HCT116 (cell line): ENCODE data around the gene GPR151. TPM values are rescaled to one million over a fixed set of nuclear protein-coding genes. Genes with fewer than 3 reads are reported as not detected.

ENCODE experiments used
- ATAC-seq: fragments of 200-7000 bp; cut with Tn5 transposase; 2 replicates; pipeline ENCODE4 v1.9.1; 2020; ENCODE audit warnings: mild to moderate bottlenecking, moderate library complexity
- BruUV-seq: library from RNA; stranded (reverse); fragments of 400-500 nt; replicated peaks from 2 replicates; lab custom pipeline; 2021; lab: Mats Ljungman, UMichigan
- CTCF ChIA-PET: fragments of 300-600 bp; sonication (Branson Sonifier 250); formaldehyde crosslinking; loops from one replicate; lab custom pipeline; 2021; ENCODE audit warnings: antibody characterized with exemption; lab: Charles Lee
- POLR2A ChIA-PET: fragments of 300-600, 350-600 bp; sonication (Branson Sonifier 250); formaldehyde crosslinking; loops from one replicate; lab custom pipeline; 2021; ENCODE audit warnings: antibody characterized with exemption; lab: Charles Lee
- RAD21 ChIA-PET, 2 experiments: fragments of 300-600 bp; sonication (Branson Sonifier 250); formaldehyde crosslinking; loops; one replicate each; lab custom pipeline; 2023; ENCODE audit warnings: low total read pairs in 2 of 2; ENCODE audit not compliant: uncharacterized antibody in 2 of 2, unreplicated experiment in 2 of 2, low non-redundant PET in 1 of 2; lab: Charles Lee
- DNase-seq: peaks from one replicate; pipeline ENCODE4 v3.0.0-alpha.2; 2010; ENCODE audit warnings: low read depth, low spot score
- H2AFZ ChIP-seq: fragments of 200-600 bp; shearing (Covaris generic), sonication (generic); 2 replicates; pipeline ENCODE4 v1.6.1; 2017; ENCODE audit warnings: low read depth, mixed run types, mixed read lengths, antibody characterized with exemption, low read length; ENCODE audit not compliant: poor library complexity, severe bottlenecking
- H3K27ac ChIP-seq: 2 replicates; pipeline ENCODE4 v1.5.1; 2012; ENCODE audit warnings: low read depth, low read length
- H3K27me3 ChIP-seq: fragments of 200-600 bp; sonication (generic); 2 replicates; pipeline ENCODE4 v1.6.1; 2016; ENCODE audit warnings: mixed run types, low read length, mixed read lengths; ENCODE audit not compliant: insufficient read depth
- H3K36me3 ChIP-seq, 2 experiments: fragments of 200-500 bp in 1 of 2; fragments of 200-600 bp in 1 of 2; sonication (Bioruptor generic) in 1 of 2; sonication (generic) in 1 of 2; 2 replicates each; pipeline versions ENCODE4 v1.5.1 to v1.6.1; 2014 to 2016; ENCODE audit warnings: low read length in 2 of 2, inconsistent platforms in 1 of 2, mixed read lengths in 1 of 2, mixed run types in 1 of 2; ENCODE audit not compliant: insufficient read depth in 2 of 2, control insufficient read depth in 1 of 2
- H3K4me1 ChIP-seq, 2 experiments: fragments of 200-600 bp in 1 of 2; sonication (generic) in 1 of 2; 2 replicates each; pipeline versions ENCODE4 v1.5.1 to v1.6.1; 2012 to 2017; ENCODE audit warnings: low read length in 2 of 2, inconsistent platforms in 1 of 2, mild to moderate bottlenecking in 1 of 2, mixed read lengths in 1 of 2, mixed run types in 1 of 2, moderate library complexity in 1 of 2; ENCODE audit not compliant: insufficient read depth in 2 of 2, control insufficient read depth in 1 of 2
- H3K4me2 ChIP-seq: fragments of 200-600 bp; sonication (generic); 2 replicates; pipeline ENCODE4 v1.6.1; 2017; ENCODE audit warnings: mixed run types, low read length, mixed read lengths
- H3K4me3 ChIP-seq, 2 experiments: fragments of 200-600 bp in 1 of 2; sonication (generic) in 1 of 2; replicated peaks in 1 of 2; 2 replicates each; pipeline ENCODE4 v1.5.1; 2011 to 2016; ENCODE audit warnings: low read length in 2 of 2, control low read depth in 1 of 2, low read depth in 1 of 2, mild to moderate bottlenecking in 1 of 2, mixed read lengths in 1 of 2, mixed run types in 1 of 2
- H3K79me2 ChIP-seq: fragments of 200-600 bp; sonication (generic); 2 replicates; pipeline ENCODE4 v1.6.1; 2017; ENCODE audit warnings: mild to moderate bottlenecking, mixed run types, low read length, moderate library complexity, mixed read lengths; ENCODE audit not compliant: insufficient read depth
- H3K9ac ChIP-seq: fragments of 200-600 bp; sonication (generic); 2 replicates; pipeline ENCODE4 v1.6.1; 2016; ENCODE audit warnings: low read length, mixed read lengths
- H3K9me2 ChIP-seq: fragments of 200-600 bp; sonication (generic), shearing (Covaris generic); 2 replicates; pipeline ENCODE4 v1.6.1; 2017; ENCODE audit warnings: mixed run types, mild to moderate bottlenecking, moderate library complexity; ENCODE audit not compliant: insufficient read depth
- H3K9me3 ChIP-seq, 2 experiments: fragments of 200-500 bp in 1 of 2; fragments of 200-600 bp in 1 of 2; sonication (Bioruptor generic) in 1 of 2; sonication (generic) in 1 of 2; 2 replicates each; pipeline ENCODE4 v1.6.1; 2014 to 2017; ENCODE audit warnings: low read length in 2 of 2, mixed read lengths in 2 of 2, inconsistent platforms in 1 of 2, low read depth in 1 of 2, mild to moderate bottlenecking in 1 of 2, mixed run types in 1 of 2, moderate library complexity in 1 of 2; ENCODE audit not compliant: control insufficient read depth in 1 of 2, insufficient read depth in 1 of 2
- H4K20me1 ChIP-seq: fragments of 200-600 bp; sonication (generic), shearing (Covaris generic); 2 replicates; pipeline ENCODE4 v1.6.1; 2017; ENCODE audit warnings: mixed run types, mild to moderate bottlenecking, moderate library complexity; ENCODE audit not compliant: insufficient read depth
- ATF3 ChIP-seq: IDR thresholded peaks from 2 replicates; pipeline ENCODE4 v1.6.1; 2012
- CBX3 ChIP-seq: IDR thresholded peaks from 2 replicates; pipeline ENCODE4 v1.6.1; 2012; ENCODE audit warnings: low read depth
- CEBPB ChIP-seq: IDR thresholded peaks from 2 replicates; pipeline ENCODE4 v1.6.1; 2012; ENCODE audit warnings: low read depth
- CTCF ChIP-seq, 3 experiments: fragments of 200-600 bp in 1 of 3; sonication (generic) in 1 of 3; IDR thresholded peaks in 2 of 3; conservative IDR thresholded peaks in 1 of 3; 2 replicates each; pipeline ENCODE4 v1.5.1; 2012 to 2017; ENCODE audit warnings: low read depth in 2 of 3, low read length in 2 of 3, antibody characterized with exemption in 1 of 3, borderline replicate concordance in 1 of 3, control low read depth in 1 of 3, mild to moderate bottlenecking in 1 of 3, mixed read lengths in 1 of 3, mixed run types in 1 of 3, moderate library complexity in 1 of 3; ENCODE audit not compliant: insufficient read depth in 1 of 3
- EGR1 ChIP-seq: IDR thresholded peaks from 2 replicates; pipeline ENCODE4 v1.6.1; 2012; ENCODE audit warnings: low read depth
- ELF1 ChIP-seq: IDR thresholded peaks from 2 replicates; pipeline ENCODE4 v1.6.1; 2012; ENCODE audit warnings: low read depth, borderline replicate concordance
- RAD21 ChIP-seq: IDR thresholded peaks from 2 replicates; pipeline ENCODE4 v1.6.1; 2012; ENCODE audit warnings: low read depth, mild to moderate bottlenecking
- YY1 ChIP-seq: IDR thresholded peaks from 2 replicates; pipeline ENCODE4 v1.6.1; 2011; ENCODE audit warnings: low read length, low read depth, moderate library complexity, mild to moderate bottlenecking; ENCODE audit not compliant: insufficient replicate concordance; ENCODE audit errors: extremely low read depth
- intact Hi-C: fragments of 100-400 bp; cut with micrococcal nuclease; formaldehyde crosslinking; loops from 2 replicates; pipeline ENCODE4 v1.10.0; 2022
- total RNA-seq: library from RNA; stranded (reverse); gene quantifications from one replicate; pipeline ENCODE4 v1.2.1, GENCODE V29; 2021; ENCODE audit not compliant: unreplicated experiment
- TF ChIP-seq, protein P1 (sequence below): IDR thresholded peaks from 2 replicates; pipeline ENCODE4 v1.6.1; 2012
- TF ChIP-seq, protein P2 (sequence below): IDR thresholded peaks from 2 replicates; pipeline ENCODE4 v1.6.1; 2012; ENCODE audit warnings: low read depth
- TF ChIP-seq, protein P3 (sequence below): IDR thresholded peaks from 2 replicates; pipeline ENCODE4 v1.6.1; 2011; ENCODE audit warnings: mild to moderate bottlenecking, low read length, moderate library complexity; ENCODE audit not compliant: insufficient replicate concordance; ENCODE audit errors: extremely low read depth

GPR151 gene
- total RNA-seq, 1 experiment from 2014 or later = not detected

DNA sequence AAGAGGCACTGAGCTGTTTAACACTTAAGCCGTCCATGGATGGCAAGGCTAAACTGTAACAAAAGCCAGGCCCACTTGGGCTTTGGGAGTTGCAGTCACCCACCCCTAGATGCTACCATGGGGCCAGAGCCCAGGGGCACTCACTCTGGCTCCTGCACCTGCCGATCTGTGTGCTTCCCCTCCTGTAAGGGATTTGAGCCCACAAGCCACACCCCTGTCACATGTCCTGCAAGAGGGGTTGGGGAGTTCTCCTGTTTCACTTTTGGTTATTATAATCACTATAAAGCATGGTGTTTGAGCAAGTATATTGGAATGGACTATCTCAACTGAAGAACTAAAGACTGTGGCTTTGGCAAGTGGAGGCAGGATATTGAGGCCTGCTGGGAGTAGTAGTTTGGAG lies 14.0 kb upstream of the GPR151 start:
- Histone ChIP-seq H3K4me1 (peaks cover 0 to 3% of the 10 kb centered on the region in 2 experiments; a peak in 2 of 4 replicates), H2AFZ (no peak overlapping the region), H3K79me2 (no peaks in the 10 kb centered on the region), H3K4me2 (no peak overlapping the region), H3K9me3 (no peaks in the 10 kb centered on the region), H3K9ac (no peak overlapping the region), H4K20me1 (no peaks in the 10 kb centered on the region), H3K27me3 (peaks cover 7% of the 10 kb centered on the region; the same call in 1 of the 2 replicates), H3K4me3 (no peak overlapping the region), H3K36me3 (no peaks in the 10 kb centered on the region), H3K27ac (no peak overlapping the region), H3K9me2 (no peaks in the 10 kb centered on the region)
- CTCF ChIA-PET = no interaction called here
- BruUV-seq = no TSS peak
- DNase-seq (no peak), ATAC-seq (no peak)
- RAD21 ChIA-PET = no interaction called here
- POLR2A ChIA-PET = no interaction called here
- intact Hi-C loops = loop anchor here (5.0 kb wide), 2 partner anchors 567 to 1047 kb away; no protein-coding TSS in a partner anchor
- TF ChIP-seq ATF3 (no peak), CBX3 (no peak)

- RAD21 ChIA-PET = no interaction called here
- Histone ChIP-seq H3K9me2 (no peaks in the 10 kb centered on the region), H3K4me1 (peaks cover 0 to under 1% of the 10 kb centered on the region in 2 experiments; a peak in 1 of 4 replicates), H4K20me1 (no peaks in the 10 kb centered on the region), H3K9me3 (no peaks in the 10 kb centered on the region), H3K4me2 (no peak overlapping the region), H3K9ac (no peak overlapping the region), H2AFZ (no peak overlapping the region), H3K27me3 (peaks cover 7% of the 10 kb centered on the region), H3K4me3 (no peak overlapping the region), H3K27ac (no peak overlapping the region), H3K79me2 (no peaks in the 10 kb centered on the region), H3K36me3 (no peaks in the 10 kb centered on the region)
- no TSS peak for BruUV-seq
- CTCF ChIA-PET = interaction anchor here (1.0 to 2.0 kb wide), 5 partner anchors 11 to 661 kb away, joined by 3 to 10 read pairs (median 4); partner anchors contain the start of gene TCERG1
- ATAC-seq (peak; percentile 38), DNase-seq (no peak)
- POLR2A ChIA-PET = interaction anchor here (0.8 kb wide), 1 partner anchor 12 kb away, joined by 3 read pairs; the partner anchor contains the start of gene GPR151
- intact Hi-C loops = no loop called here
- TF ChIP-seq YY1 (no peak), CEBPB (peak; percentile 60), EGR1 (no peak), ELF1 (no peak), RAD21 (peak; percentile 67), CTCF (IDR thresholded peaks at IDR 0.05 in 2 of 3, conservative IDR thresholded peaks at IDR 0.05 in 1 of 3; ENCODE audit: borderline replicate concordance in 1 of 3, insufficient read depth in 1 of 3, low read depth in 2 of 3, low read length in 2 of 3) (peak; percentile 26 to 46 (median 34); a peak in 4 of 6 replicates)
- TF ChIP-seq, protein P1, sequence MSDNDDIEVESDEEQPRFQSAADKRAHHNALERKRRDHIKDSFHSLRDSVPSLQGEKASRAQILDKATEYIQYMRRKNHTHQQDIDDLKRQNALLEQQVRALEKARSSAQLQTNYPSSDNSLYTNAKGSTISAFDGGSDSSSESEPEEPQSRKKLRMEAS = no peak
- TF ChIP-seq, protein P2, sequence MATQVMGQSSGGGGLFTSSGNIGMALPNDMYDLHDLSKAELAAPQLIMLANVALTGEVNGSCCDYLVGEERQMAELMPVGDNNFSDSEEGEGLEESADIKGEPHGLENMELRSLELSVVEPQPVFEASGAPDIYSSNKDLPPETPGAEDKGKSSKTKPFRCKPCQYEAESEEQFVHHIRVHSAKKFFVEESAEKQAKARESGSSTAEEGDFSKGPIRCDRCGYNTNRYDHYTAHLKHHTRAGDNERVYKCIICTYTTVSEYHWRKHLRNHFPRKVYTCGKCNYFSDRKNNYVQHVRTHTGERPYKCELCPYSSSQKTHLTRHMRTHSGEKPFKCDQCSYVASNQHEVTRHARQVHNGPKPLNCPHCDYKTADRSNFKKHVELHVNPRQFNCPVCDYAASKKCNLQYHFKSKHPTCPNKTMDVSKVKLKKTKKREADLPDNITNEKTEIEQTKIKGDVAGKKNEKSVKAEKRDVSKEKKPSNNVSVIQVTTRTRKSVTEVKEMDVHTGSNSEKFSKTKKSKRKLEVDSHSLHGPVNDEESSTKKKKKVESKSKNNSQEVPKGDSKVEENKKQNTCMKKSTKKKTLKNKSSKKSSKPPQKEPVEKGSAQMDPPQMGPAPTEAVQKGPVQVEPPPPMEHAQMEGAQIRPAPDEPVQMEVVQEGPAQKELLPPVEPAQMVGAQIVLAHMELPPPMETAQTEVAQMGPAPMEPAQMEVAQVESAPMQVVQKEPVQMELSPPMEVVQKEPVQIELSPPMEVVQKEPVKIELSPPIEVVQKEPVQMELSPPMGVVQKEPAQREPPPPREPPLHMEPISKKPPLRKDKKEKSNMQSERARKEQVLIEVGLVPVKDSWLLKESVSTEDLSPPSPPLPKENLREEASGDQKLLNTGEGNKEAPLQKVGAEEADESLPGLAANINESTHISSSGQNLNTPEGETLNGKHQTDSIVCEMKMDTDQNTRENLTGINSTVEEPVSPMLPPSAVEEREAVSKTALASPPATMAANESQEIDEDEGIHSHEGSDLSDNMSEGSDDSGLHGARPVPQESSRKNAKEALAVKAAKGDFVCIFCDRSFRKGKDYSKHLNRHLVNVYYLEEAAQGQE = no peak
- TF ChIP-seq, protein P3, sequence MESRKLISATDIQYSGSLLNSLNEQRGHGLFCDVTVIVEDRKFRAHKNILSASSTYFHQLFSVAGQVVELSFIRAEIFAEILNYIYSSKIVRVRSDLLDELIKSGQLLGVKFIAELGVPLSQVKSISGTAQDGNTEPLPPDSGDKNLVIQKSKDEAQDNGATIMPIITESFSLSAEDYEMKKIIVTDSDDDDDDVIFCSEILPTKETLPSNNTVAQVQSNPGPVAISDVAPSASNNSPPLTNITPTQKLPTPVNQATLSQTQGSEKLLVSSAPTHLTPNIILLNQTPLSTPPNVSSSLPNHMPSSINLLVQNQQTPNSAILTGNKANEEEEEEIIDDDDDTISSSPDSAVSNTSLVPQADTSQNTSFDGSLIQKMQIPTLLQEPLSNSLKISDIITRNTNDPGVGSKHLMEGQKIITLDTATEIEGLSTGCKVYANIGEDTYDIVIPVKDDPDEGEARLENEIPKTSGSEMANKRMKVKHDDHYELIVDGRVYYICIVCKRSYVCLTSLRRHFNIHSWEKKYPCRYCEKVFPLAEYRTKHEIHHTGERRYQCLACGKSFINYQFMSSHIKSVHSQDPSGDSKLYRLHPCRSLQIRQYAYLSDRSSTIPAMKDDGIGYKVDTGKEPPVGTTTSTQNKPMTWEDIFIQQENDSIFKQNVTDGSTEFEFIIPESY = no peak
Observed at GRCh38 chr5:146528236-146528635, 12.2 kb upstream of the GPR151 start.
